ENCODE results near the gene PTGDR.

The PTGDR gene

DNA sequence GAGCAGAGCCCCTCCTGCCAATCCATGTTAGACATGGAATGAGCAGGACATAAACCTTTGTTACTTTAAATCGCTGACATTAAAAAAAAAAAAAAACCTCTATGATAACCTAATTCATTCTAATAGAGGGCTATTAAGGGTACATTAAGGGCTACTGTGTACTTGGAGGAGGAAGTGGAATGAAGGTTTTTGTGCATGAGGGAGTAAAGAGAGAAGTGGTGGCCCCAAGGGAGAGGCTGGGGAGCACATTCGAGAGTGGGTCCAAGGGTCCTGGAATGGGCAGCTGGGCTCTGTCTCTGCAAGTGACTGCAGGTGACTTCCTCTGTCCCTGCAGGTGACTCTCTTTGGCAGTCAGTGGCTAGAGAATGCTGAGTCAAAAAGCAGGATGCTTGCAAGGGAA lies 32.1 kb upstream of the PTGDR start:
- H3K4me3 ChIP-seq (ENCODE audit: low read depth, low read length): no peak overlapping the region
- TF ChIP-seq, protein P1, sequence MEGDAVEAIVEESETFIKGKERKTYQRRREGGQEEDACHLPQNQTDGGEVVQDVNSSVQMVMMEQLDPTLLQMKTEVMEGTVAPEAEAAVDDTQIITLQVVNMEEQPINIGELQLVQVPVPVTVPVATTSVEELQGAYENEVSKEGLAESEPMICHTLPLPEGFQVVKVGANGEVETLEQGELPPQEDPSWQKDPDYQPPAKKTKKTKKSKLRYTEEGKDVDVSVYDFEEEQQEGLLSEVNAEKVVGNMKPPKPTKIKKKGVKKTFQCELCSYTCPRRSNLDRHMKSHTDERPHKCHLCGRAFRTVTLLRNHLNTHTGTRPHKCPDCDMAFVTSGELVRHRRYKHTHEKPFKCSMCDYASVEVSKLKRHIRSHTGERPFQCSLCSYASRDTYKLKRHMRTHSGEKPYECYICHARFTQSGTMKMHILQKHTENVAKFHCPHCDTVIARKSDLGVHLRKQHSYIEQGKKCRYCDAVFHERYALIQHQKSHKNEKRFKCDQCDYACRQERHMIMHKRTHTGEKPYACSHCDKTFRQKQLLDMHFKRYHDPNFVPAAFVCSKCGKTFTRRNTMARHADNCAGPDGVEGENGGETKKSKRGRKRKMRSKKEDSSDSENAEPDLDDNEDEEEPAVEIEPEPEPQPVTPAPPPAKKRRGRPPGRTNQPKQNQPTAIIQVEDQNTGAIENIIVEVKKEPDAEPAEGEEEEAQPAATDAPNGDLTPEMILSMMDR (IDR thresholded peaks at IDR 0.05; ENCODE audit: borderline replicate concordance, insufficient read depth, low read depth, low read length): no peak

DNA sequence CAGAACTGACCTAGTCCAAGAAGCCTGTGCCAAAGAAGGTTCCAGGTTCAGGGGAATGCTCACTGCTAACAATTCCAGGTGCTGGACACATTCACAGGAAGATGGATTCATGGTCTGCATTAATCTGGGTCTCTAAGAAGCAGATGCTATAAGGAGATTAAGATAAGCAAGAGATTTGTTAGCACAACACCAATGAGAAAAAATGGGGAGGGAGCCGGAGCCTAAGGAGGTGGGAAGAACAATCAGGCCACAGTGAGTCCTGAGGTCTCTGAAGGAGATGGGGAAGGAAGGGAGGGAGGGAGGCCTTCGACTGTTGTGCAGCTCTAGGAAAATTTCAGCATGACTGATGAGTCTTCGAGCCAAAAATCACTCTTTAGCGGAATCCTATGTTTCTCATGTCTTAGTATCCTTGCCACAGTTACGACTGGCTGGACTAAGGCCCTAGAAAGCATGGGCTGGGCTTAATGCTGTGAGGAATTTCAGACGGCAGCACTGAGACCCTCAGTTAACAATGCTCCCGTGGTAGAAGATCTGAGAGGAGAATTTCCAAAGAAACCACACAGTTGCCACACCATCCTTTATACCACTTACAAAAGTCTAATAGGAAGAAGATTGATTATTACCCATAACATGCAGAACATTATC lies 31.5 kb upstream of the PTGDR start:
- TF ChIP-seq, protein P1 (IDR thresholded peaks at IDR 0.05; ENCODE audit: borderline replicate concordance, insufficient read depth, low read depth, low read length): no peak
- H3K4me3 ChIP-seq (ENCODE audit: low read depth, low read length): no peak overlapping the region

DNA sequence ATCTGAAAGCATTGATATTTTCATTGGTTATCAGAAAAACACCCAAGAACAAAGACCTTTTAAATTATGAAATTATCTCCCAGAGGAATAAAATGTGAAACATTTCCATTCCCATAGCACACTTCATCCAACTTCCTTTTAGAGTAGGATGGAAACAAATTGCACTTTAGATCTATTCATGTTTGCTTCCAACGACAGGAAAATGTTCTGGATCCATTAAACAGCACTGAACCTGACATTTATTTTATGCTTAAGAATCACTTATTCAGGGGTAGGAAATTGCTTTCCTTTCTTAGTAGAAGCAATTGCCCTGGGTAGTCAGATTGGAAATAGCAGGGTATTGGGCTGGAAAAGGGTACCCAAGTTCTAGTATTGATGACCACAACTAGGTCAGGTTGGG lies 28.8 kb upstream of the PTGDR start:
- H3K4me3 ChIP-seq (ENCODE audit: low read depth, low read length): no peak overlapping the region
- TF ChIP-seq, protein P1 (IDR thresholded peaks at IDR 0.05; ENCODE audit: borderline replicate concordance, insufficient read depth, low read depth, low read length): no peak

DNA sequence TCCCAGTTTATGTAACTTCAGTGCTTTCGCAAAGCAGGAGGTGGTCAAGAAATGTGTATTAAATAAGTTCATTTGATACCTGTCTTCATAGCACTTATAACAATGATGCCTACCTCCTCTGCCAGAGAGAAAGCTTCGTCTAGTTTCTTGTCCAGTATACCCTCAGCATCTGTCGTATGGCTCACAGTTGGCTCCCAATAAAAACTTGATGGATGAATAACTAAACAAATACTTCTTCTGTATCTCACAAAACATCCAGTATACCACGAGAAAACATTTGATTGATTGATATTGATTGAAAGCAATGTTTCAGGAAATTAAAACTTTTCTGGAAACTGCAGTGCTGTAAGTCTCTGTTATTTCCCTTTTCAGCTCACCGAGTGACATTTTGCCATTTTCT lies 26.9 kb upstream of the PTGDR start:
- no peak overlapping the region for H3K4me3 ChIP-seq (ENCODE audit: low read depth, low read length)
- TF ChIP-seq, protein P1 (IDR thresholded peaks at IDR 0.05; ENCODE audit: borderline replicate concordance, insufficient read depth, low read depth, low read length): no peak

DNA sequence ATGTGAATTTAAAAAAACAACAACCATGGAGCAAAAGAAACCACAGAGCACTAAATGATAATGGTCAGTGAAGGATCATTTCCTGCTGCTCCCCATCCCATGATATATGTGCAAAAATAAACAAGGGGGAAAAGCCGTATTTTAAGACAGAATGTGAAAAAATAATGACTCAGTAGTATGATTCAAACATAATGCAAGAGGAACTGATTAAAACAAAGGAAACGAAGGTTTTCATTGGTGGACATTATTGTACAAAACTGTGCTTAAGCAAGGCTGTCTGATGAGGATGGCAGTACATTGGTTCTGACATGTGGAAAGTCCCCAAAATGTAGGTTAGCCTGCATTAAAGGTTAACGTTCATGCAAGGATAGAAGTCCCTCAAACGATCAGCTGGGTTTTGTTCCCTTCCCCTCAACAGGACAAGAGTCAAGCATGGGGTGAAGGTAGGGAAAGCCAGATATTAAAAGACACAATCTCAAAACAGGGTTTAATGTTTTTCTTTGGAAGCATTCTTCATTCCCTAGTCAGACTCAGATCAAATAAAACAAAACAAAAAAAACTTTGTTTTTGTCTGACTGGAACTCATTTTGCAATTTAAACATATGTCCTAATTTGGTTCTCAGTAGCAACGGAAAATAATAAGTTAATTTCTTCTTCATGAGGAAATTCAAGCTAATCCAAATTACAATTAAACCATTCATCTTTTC lies 26.3 kb upstream of the PTGDR start:
- no peak overlapping the region for H3K4me3 ChIP-seq (ENCODE audit: low read depth, low read length)
- TF ChIP-seq, protein P1 (IDR thresholded peaks at IDR 0.05; ENCODE audit: borderline replicate concordance, insufficient read depth, low read depth, low read length): no peak

DNA sequence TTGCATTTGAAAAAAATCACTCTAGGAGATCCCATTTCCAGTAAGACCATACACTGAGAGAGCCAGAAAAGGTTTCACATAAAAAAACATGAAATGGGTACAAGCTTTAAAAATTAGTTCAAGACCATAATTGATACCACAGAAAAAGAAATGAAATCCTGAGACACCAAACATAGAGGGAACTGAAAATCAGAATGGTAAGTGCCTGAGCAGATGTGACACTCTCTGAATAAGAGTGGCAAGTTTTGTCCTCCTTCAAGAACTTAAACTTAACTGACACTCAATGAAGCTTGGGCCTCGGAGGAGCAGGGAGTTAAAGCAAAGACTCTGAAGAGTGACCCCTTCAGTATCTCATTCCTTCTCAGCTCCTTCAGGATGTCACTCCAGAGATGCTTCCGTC lies 23.2 kb upstream of the PTGDR start:
- H3K4me3 ChIP-seq (ENCODE audit: low read depth, low read length): no peak overlapping the region
- TF ChIP-seq, protein P1 (IDR thresholded peaks at IDR 0.05; ENCODE audit: borderline replicate concordance, insufficient read depth, low read depth, low read length): no peak

DNA sequence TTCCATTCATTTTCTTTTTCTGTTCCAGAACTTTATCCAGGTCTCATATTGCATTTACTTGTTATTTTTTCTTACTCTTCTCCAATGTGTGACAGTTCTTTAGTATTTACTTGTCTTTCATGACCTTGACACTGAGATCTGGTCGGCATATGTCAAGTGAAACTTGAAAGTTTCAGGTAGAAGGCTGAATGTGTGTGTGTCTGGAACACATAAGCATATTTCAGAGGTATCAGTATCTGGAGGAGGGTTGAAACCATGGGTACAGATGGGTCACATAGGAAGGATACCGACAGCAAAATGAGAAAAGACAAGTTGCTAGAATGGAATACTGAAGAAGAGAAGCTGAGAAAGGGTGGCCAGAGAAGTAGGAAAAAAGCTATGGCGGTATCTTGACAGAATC lies 22.5 kb upstream of the PTGDR start:
- no peak overlapping the region for H3K4me3 ChIP-seq (ENCODE audit: low read depth, low read length)
- TF ChIP-seq, protein P1 (IDR thresholded peaks at IDR 0.05; ENCODE audit: borderline replicate concordance, insufficient read depth, low read depth, low read length): no peak
